ENCODE results near the gene USE1. TPM values are rescaled to one million over a fixed set of nuclear protein-coding genes. Genes with fewer than 3 reads are reported as not detected.
A peak's percentile ranks its signal among the peaks of the same experiment; 100 is the strongest.

Gene USE1
- total RNA-seq, 4 donors from 2014 or later: 18.3 to 30.7 (median 24.5) TPM

DNA sequence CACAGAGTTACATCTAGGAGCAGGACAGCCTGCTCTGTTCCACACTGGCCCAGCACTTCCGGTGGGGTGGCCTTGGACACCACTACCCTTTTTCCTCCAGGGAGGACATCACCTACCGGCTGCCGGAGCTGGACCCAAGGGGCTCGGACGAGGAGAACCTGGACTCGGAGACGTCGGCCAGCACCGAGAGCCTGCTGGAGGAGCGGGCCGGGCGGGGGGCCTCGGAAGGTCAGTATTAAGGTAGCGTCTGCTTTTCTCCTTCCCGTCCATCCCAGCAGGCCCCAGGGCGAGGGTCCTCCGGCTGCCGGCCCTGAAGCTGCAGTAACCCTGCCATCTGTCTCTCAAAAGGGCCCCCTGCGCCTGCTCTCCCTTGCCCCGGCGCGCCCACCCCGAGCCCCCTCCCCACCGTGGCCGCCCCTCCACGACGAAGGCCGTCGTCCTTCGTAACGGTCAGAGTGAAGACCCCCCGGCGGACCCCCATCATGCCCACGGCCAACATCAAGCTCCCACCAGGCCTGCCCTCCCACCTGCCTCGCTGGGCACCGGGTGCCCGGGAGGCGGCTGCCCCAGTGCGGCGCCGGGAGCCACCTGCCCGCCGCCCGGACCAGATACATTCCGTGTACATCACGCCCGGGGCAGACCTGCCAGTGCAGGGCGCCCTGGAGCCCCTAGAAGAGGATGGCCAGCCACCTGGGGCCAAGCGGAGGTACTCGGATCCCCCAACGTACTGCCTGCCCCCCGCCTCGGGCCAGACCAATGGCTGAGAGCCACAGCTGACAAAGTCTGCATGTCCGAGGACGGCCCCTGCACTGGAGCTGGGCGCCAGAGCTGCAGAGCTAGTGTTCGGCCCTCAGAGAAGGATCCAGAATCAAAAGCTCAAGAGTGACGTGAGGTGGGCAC, 3.4 kb upstream of the USE1 start:
- intact Hi-C loops (cut with DNase I; ENCODE audit: low total_unique reads) (no loop called here), in situ Hi-C loops (cut with MboI; ENCODE audit: low pct_ligation_motif_present in 1 of 4, low pct_unique_long_range_greater_than_20kb in 1 of 4, low sequenced_read_pairs in 3 of 4) (loop anchor here in 1 of 4 donors (10.0 kb wide), 1 partner anchor 73 kb away; the partner anchor contains the start of gene ANKLE1)
- 87 to 93% methylated on average over 3 to 44 of the region's 58 CpGs for WGBS, 2 donors (ENCODE audit: low coverage in 1 of 2)
- Histone ChIP-seq H3K36me3 (peaks cover 0 to 10% (median 4%) of the 10 kb centered on the region in 4 donors), H3K27me3 (no peaks in the 10 kb centered on the region), H3K4me3 (no peak overlapping the region), H3K9me3 (no peaks in the 10 kb centered on the region), H3K4me1 (peaks cover 4 to 18% (median 12%) of the 10 kb centered on the region in 4 donors), H3K27ac (no peak overlapping the region)
- TF ChIP-seq POLR2A (IDR thresholded peaks at IDR 0.05) (no peak), EP300 (IDR thresholded peaks at IDR 0.05; ENCODE audit: low read depth) (no peak), POLR2AphosphoS5 (IDR thresholded peaks at IDR 0.05) (no peak)
- TF ChIP-seq, protein P1, sequence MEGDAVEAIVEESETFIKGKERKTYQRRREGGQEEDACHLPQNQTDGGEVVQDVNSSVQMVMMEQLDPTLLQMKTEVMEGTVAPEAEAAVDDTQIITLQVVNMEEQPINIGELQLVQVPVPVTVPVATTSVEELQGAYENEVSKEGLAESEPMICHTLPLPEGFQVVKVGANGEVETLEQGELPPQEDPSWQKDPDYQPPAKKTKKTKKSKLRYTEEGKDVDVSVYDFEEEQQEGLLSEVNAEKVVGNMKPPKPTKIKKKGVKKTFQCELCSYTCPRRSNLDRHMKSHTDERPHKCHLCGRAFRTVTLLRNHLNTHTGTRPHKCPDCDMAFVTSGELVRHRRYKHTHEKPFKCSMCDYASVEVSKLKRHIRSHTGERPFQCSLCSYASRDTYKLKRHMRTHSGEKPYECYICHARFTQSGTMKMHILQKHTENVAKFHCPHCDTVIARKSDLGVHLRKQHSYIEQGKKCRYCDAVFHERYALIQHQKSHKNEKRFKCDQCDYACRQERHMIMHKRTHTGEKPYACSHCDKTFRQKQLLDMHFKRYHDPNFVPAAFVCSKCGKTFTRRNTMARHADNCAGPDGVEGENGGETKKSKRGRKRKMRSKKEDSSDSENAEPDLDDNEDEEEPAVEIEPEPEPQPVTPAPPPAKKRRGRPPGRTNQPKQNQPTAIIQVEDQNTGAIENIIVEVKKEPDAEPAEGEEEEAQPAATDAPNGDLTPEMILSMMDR (IDR thresholded peaks at IDR 0.05): no peak
- no peak for DNase-seq

DNA sequence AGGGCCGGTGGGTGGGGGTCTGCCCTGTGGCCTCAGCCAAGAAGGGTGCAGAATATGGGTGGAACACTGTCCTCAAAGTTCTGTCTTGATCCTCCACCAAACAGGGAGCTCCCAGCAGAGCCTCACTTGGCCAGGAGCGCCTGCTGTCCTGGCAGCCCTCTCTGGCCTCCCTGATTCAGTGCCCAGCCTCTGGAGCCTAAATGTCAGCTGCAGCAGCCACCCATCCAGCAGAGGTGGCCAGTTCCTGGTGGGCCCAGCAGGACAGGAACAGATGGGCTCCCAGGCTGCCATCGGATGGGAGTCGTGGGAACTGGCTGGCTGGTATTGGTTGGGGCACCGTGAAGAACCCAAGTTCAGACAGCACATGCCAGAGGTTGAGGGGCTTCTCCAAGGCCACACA, 1.8 kb upstream of the USE1 start:
- WGBS, 2 donors (ENCODE audit: low coverage in 1 of 2): 96% methylated on average over 4 of the region's 5 CpGs; no CpG with 5 or more reads in 1 of the 2 donors
- H3K36me3 ChIP-seq: peaks cover 0 to 22% (median 9%) of the 10 kb centered on the region in 4 donors
- H3K27me3 ChIP-seq: no peaks in the 10 kb centered on the region
- no peak overlapping the region for H3K27ac ChIP-seq
- no peak for DNase-seq
- peaks cover 4 to 18% (median 12%) of the 10 kb centered on the region in 4 donors for H3K4me1 ChIP-seq
- intact Hi-C loops (cut with DNase I; ENCODE audit: low total_unique reads) (no loop called here), in situ Hi-C loops (cut with MboI; ENCODE audit: low pct_ligation_motif_present in 1 of 4, low pct_unique_long_range_greater_than_20kb in 1 of 4, low sequenced_read_pairs in 3 of 4) (loop anchor here in 1 of 4 donors (10.0 kb wide), 1 partner anchor 71 kb away; the partner anchor contains the start of gene ANKLE1)
- H3K4me3 ChIP-seq: no peak overlapping the region
- TF ChIP-seq, protein P1 (IDR thresholded peaks at IDR 0.05): no peak
- TF ChIP-seq POLR2A (IDR thresholded peaks at IDR 0.05) (no peak), EP300 (IDR thresholded peaks at IDR 0.05; ENCODE audit: low read depth) (no peak), POLR2AphosphoS5 (IDR thresholded peaks at IDR 0.05) (no peak)
- no peaks in the 10 kb centered on the region for H3K9me3 ChIP-seq

DNA sequence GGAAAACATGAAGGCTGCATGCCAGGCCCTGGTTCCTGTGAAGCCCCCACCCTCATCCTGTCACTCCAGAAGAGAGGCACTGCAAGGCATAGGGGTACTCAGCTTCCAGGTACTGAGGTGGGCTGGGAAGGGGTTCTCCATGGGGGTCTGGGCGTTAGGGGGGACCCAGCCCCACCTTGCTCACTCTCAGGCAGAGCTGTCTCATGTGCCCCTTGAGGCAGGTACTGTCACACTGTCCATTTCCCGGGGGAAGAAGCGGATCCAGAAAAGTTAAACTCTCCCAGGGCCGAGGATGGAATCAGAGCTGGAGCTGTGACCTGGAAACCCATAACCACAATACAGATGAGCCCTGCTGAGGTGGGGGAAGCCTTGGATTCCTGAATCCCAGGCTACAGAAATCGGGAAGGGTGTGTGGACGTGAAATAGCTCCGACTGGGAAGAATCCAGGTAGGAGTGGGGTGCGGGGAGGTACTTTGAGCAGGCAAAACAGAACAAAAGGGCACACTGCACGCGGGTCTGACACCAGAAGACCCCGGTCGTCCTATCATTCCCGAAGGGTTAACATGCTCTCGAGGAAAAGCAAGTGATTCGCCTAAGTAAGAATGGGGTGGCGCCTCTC, 540 bp upstream of the USE1 start:
- 33% methylated on average over 16 of the region's 16 CpGs; no CpG with 5 or more reads in 1 of the 2 donors for WGBS, 2 donors (ENCODE audit: low coverage in 1 of 2)
- intact Hi-C loops (cut with DNase I; ENCODE audit: low total_unique reads): no loop called here

More for the DNA sequence above, 540 bp upstream of the USE1 start:
- Histone ChIP-seq H3K27me3 (no peaks in the 10 kb centered on the region), H3K4me3 (peak overlapping the region; percentile 44 to 80 (median 68)), H3K36me3 (peaks cover 0 to 22% (median 9%) of the 10 kb centered on the region in 4 donors), H3K4me1 (peaks cover 4 to 18% (median 12%) of the 10 kb centered on the region in 4 donors), H3K9me3 (no peaks in the 10 kb centered on the region), H3K27ac (peak overlapping the region; percentile 85 to 94 (median 91))
- TF ChIP-seq EP300 (IDR thresholded peaks at IDR 0.05; ENCODE audit: low read depth) (no peak), POLR2AphosphoS5 (IDR thresholded peaks at IDR 0.05) (no peak), POLR2A (IDR thresholded peaks at IDR 0.05) (no peak)
- TF ChIP-seq, protein P1 (IDR thresholded peaks at IDR 0.05): no peak
- DNase-seq: no peak
- in situ Hi-C loops (cut with MboI; ENCODE audit: low pct_ligation_motif_present in 1 of 4, low pct_unique_long_range_greater_than_20kb in 1 of 4, low sequenced_read_pairs in 3 of 4): loop anchor here in 1 of 4 donors (10.0 kb wide), 1 partner anchor 70 kb away; the partner anchor contains the start of gene ANKLE1

Measured in transverse colon (tissue), 4 donors.